ENCODE data around the gene C2orf92.
"Not testable (repeated sequence)": the region's sequence is repeated elsewhere in the genome, so short reads cannot be mapped to it uniquely, and the experiment has no call there.

GRCh38 chr2:97672606-97673140 lies 3.2 kb downstream of the C2orf92 start:
- TF ChIP-seq CSRNP3 (CRISPR knock-in tag; IDR thresholded peaks at IDR 0.05); PATZ1 (CRISPR knock-in tag; IDR thresholded peaks at IDR 0.05; ENCODE audit: borderline replicate concordance); TCF4 (CRISPR knock-in tag; IDR thresholded peaks at IDR 0.05; ENCODE audit: borderline replicate concordance): not testable (repeated sequence)
